ENCODE data around the gene NPHP1. TPM values are rescaled to one million over a fixed set of nuclear protein-coding genes. Genes with fewer than 3 reads are reported as not detected.

NPHP1 gene
- total RNA-seq: 3.6 and 5.6 TPM in 2 replicates

GRCh38 chr2:110204408-110205385 lies at the start of gene NPHP1:
Gene NPHP1 (minus strand): TSS chr2:110205013. CDS start chr2:110204968, 45 bp downstream.

GRCh38 chr2:110211938-110212858 lies 7.4 kb upstream of the NPHP1 start, which contains the start of gene MTLN:
Gene MTLN (minus strand): TSS chr2:110212547. CDS start chr2:110212525, 22 bp downstream.

GRCh38 chr2:110115291-110116032 lies 89.4 kb downstream of the NPHP1 start, which contains the start of gene MALL:
Gene MALL (minus strand): TSS chr2:110115822. CDS start chr2:110115792, 30 bp downstream.

Other genes starting within 250 kb of the NPHP1 start
- gene MALL, start 89.2 kb downstream of the NPHP1 start, total RNA-seq: 2.0 and 6.7 TPM in 2 replicates
- 57.5 and 58.1 TPM in 2 replicates for gene MTLN, start 7.5 kb upstream of the NPHP1 start, total RNA-seq

Data from regular cardiac myocyte (primary cell).